Measurements from ENCODE around the gene TANC1.

TANC1 gene

GRCh38 chr2:159144776-159145614 is 176.6 kb downstream of the TANC1 start:
- peaks cover 37% of the 10 kb centered on the region for H3K4me1 Mint-ChIP-seq
- H3K27ac Mint-ChIP-seq: no peak overlapping the region

GRCh38 chr2:159145745-159146354 is 177.4 kb downstream of the TANC1 start:
- Mint-ChIP-seq H3K36me3 (ENCODE audit: low read depth) (peaks cover 48% of the 10 kb centered on the region), H3K27ac (peak overlapping the region; percentile 16), H3K4me1 (peaks cover 30% of the 10 kb centered on the region), H3K4me3 (peak overlapping the region; percentile 45), H3K27me3 (ENCODE audit: low read depth, poor library complexity) (peaks cover 2% of the 10 kb centered on the region), H3K9me3 (no peaks in the 10 kb centered on the region)
- no peak for DNase-seq
- no peak for TF ChIP-seq CTCF (IDR thresholded peaks at IDR 0.05)

More at GRCh38 chr2:159144776-159145614, 176.6 kb downstream of the TANC1 start:
- no peak for DNase-seq
- H3K27me3 Mint-ChIP-seq (ENCODE audit: low read depth, poor library complexity): peaks cover 2% of the 10 kb centered on the region
- no peak overlapping the region for H3K4me3 Mint-ChIP-seq
- peaks cover 52% of the 10 kb centered on the region for H3K36me3 Mint-ChIP-seq (ENCODE audit: low read depth)
- no peak for TF ChIP-seq CTCF (IDR thresholded peaks at IDR 0.05)
- no peaks in the 10 kb centered on the region for H3K9me3 Mint-ChIP-seq

- no peaks in the 10 kb centered on the region for H3K9me3 Mint-ChIP-seq
- peak overlapping the region; percentile 57 for H3K27ac Mint-ChIP-seq
- peaks cover 35% of the 10 kb centered on the region for H3K36me3 Mint-ChIP-seq (ENCODE audit: low read depth)
- no peak for DNase-seq
- TF ChIP-seq CTCF (IDR thresholded peaks at IDR 0.05): no peak
- peaks cover 2% of the 10 kb centered on the region for H3K27me3 Mint-ChIP-seq (ENCODE audit: low read depth, poor library complexity)
- no peak overlapping the region for H3K4me3 Mint-ChIP-seq
- H3K4me1 Mint-ChIP-seq: peaks cover 21% of the 10 kb centered on the region
Measured at GRCh38 chr2:159146996-159147666, 178.7 kb downstream of the TANC1 start.

GRCh38 chr2:159147690-159148089 is 179.2 kb downstream of the TANC1 start:
- peaks cover 21% of the 10 kb centered on the region for H3K4me1 Mint-ChIP-seq
- H3K27me3 Mint-ChIP-seq (ENCODE audit: low read depth, poor library complexity): peaks cover 2% of the 10 kb centered on the region
- no peak for TF ChIP-seq CTCF (IDR thresholded peaks at IDR 0.05)
- peak overlapping the region; percentile 33 for H3K4me3 Mint-ChIP-seq
- H3K27ac Mint-ChIP-seq: peak overlapping the region; percentile 57
- peaks cover 31% of the 10 kb centered on the region for H3K36me3 Mint-ChIP-seq (ENCODE audit: low read depth)
- H3K9me3 Mint-ChIP-seq: no peaks in the 10 kb centered on the region
- DNase-seq: no peak

- peaks cover 21% of the 10 kb centered on the region for H3K4me1 Mint-ChIP-seq
- H3K27me3 Mint-ChIP-seq (ENCODE audit: low read depth, poor library complexity): peaks cover 2% of the 10 kb centered on the region
- no peak for DNase-seq
- no peaks in the 10 kb centered on the region for H3K9me3 Mint-ChIP-seq
- no peak overlapping the region for H3K27ac Mint-ChIP-seq
- no peak for TF ChIP-seq CTCF (IDR thresholded peaks at IDR 0.05)
- H3K4me3 Mint-ChIP-seq: no peak overlapping the region
- H3K36me3 Mint-ChIP-seq (ENCODE audit: low read depth): peaks cover 37% of the 10 kb centered on the region
Measured at GRCh38 chr2:159148901-159149300, 180.5 kb downstream of the TANC1 start.
